ENCODE results near the gene CHCHD10. TPM values are rescaled to one million over a fixed set of nuclear protein-coding genes. Genes with fewer than 3 reads are reported as not detected.
A peak's percentile ranks its signal among the peaks of the same experiment; 100 is the strongest.

The CHCHD10 gene
- polyA plus RNA-seq, 2 of the 4 experiments (the other 2 are of a cell fraction): 33.0 to 85.4 TPM

GRCh38 chr22:23789121-23789520, 21.3 kb upstream of the CHCHD10 start:
- peaks cover 20% of the 10 kb centered on the region for H3K4me1 ChIP-seq
- no peak for ATAC-seq
- CTCF ChIA-PET: interaction anchor here (0.7 to 3.2 kb wide), 6 partner anchors 15 to 56 kb away, joined by 3 to 14 read pairs (median 4); partner anchors contain the start of gene CHCHD10
- no peaks in the 10 kb centered on the region for H3K9me3 ChIP-seq
- H3K4me3 ChIP-seq: no peak overlapping the region
- no peak for FAIRE-seq
- DNase-seq (ENCODE audit: low read depth in 1 of 2, low spot score in 1 of 2): no peak
- no peak for TF ChIP-seq CBX8 (IDR thresholded peaks at IDR 0.05)
- no peak overlapping the region for H3K27ac ChIP-seq
- no peak overlapping the region for H3K4me2 ChIP-seq
- POLR2A ChIA-PET: no interaction called here
- WGBS (ENCODE audit: missing lambda C conversion rate): 94% methylated on average over 4 of the region's 4 CpGs

- CTCF ChIA-PET: interaction anchor here (1.9 to 3.2 kb wide), 2 partner anchors 14 to 19 kb away, joined by 4 to 14 read pairs; partner anchors contain the start of gene CHCHD10
- 83% methylated on average over 3 of the region's 3 CpGs for WGBS (ENCODE audit: missing lambda C conversion rate)
- no peak for FAIRE-seq
Observed at GRCh38 chr22:23787910-23788309, 20.1 kb upstream of the CHCHD10 start.

GRCh38 chr22:23787600-23787896, 19.8 kb upstream of the CHCHD10 start:
- Histone ChIP-seq H3K4me3 (peak overlapping the region; percentile 89), H3K9me3 (no peaks in the 10 kb centered on the region), H3K4me2 (peak overlapping the region; percentile 89), H3K4me1 (peaks cover 28% of the 10 kb centered on the region), H3K27ac (peak overlapping the region; percentile 99 to 100)
- TF ChIP-seq KDM5A (IDR thresholded peaks at IDR 0.05) (no peak), POLR2AphosphoS2 (conservative IDR thresholded peaks at IDR 0.05; ENCODE audit: low read length) (no peak)
- ChIA-PET POLR2A (no interaction called here), CTCF (interaction anchor here (3.2 kb wide), 1 partner anchor 19 kb away, joined by 14 read pairs; the partner anchor contains the start of gene CHCHD10)
- FAIRE-seq: no peak
- 5% methylated on average over 3 of the region's 5 CpGs for WGBS (ENCODE audit: missing lambda C conversion rate)
- peak in 1 of 2 experiments; percentile 15 for DNase-seq (ENCODE audit: low read depth in 1 of 2, low spot score in 1 of 2)
- peak; percentile 27 to 35; a peak in 4 of 6 replicates for ATAC-seq

More at GRCh38 chr22:23787910-23788309, 20.1 kb upstream of the CHCHD10 start:
- H3K4me2 ChIP-seq: peak overlapping the region; percentile 89
- H3K4me3 ChIP-seq: peak overlapping the region; percentile 89
- peak overlapping the region; percentile 99 to 100 for H3K27ac ChIP-seq
- H3K9me3 ChIP-seq: no peaks in the 10 kb centered on the region
- peaks cover 28% of the 10 kb centered on the region for H3K4me1 ChIP-seq
- POLR2A ChIA-PET: no interaction called here
- DNase-seq (ENCODE audit: low read depth in 1 of 2, low spot score in 1 of 2) (no peak), ATAC-seq (no peak)
- no peak for TF ChIP-seq MAZ (IDR thresholded peaks at IDR 0.05; ENCODE audit: borderline replicate concordance, low read depth, low read length)
- no peak for TF ChIP-seq HDAC2 (IDR thresholded peaks at IDR 0.05)
- no peak for TF ChIP-seq FOSB (CRISPR knock-in tag; IDR thresholded peaks at IDR 0.05)
- TF ChIP-seq ZC3H11A (IDR thresholded peaks at IDR 0.05): no peak
- TF ChIP-seq HES2 (IDR thresholded peaks at IDR 0.05): no peak
- no peak for TF ChIP-seq USF2 (IDR thresholded peaks at IDR 0.05)
- TF ChIP-seq CEBPB (IDR thresholded peaks at IDR 0.05): no peak
- no peak for TF ChIP-seq HOXA7 (CRISPR knock-in tag; IDR thresholded peaks at IDR 0.05)
- no peak for TF ChIP-seq EP300 (IDR thresholded peaks at IDR 0.05)
- TF ChIP-seq KDM1A (IDR thresholded peaks at IDR 0.05; ENCODE audit: low read depth): no peak
- TF ChIP-seq POLR2AphosphoS2 (conservative IDR thresholded peaks at IDR 0.05; ENCODE audit: low read length): no peak
- no peak for TF ChIP-seq E2F6 (IDR thresholded peaks at IDR 0.05; ENCODE audit: borderline replicate concordance, low read depth)
- TF ChIP-seq CBX2 (IDR thresholded peaks at IDR 0.05; ENCODE audit: borderline replicate concordance, low read depth): no peak
- TF ChIP-seq KDM5A (IDR thresholded peaks at IDR 0.05): no peak
- no peak for TF ChIP-seq FOSL2 (IDR thresholded peaks at IDR 0.05)
- TF ChIP-seq FOSL2 (CRISPR knock-in tag; IDR thresholded peaks at IDR 0.05): no peak
- no peak for TF ChIP-seq TFCP2L1 (CRISPR knock-in tag; IDR thresholded peaks at IDR 0.05)
- no peak for TF ChIP-seq FOXS1 (CRISPR knock-in tag; IDR thresholded peaks at IDR 0.05)
- no peak for TF ChIP-seq SMC3 (IDR thresholded peaks at IDR 0.05)
- no peak for TF ChIP-seq HEYL (CRISPR knock-in tag; IDR thresholded peaks at IDR 0.05)
